HG03521 (cell line): ENCODE measurements around the gene SCYL1.

Experiments
- ATAC-seq: cut with Tn5 transposase; IDR thresholded peaks from one replicate; pipeline ENCODE4 v1.9.1; 2021; ENCODE audit warnings: mild to moderate bottlenecking, moderate library complexity; ENCODE audit not compliant: unreplicated experiment

SCYL1 gene

GRCh38 chr11:65578667-65579066 is 53.8 kb downstream of the SCYL1 start:
- no peak for ATAC-seq

- ATAC-seq: no peak
Observed at GRCh38 chr11:65579291-65579690, 54.4 kb downstream of the SCYL1 start.

- no peak for ATAC-seq
Observed at GRCh38 chr11:65580031-65580692, 55.3 kb downstream of the SCYL1 start.

- ATAC-seq: no peak
Observed at GRCh38 chr11:65580756-65581155, 55.9 kb downstream of the SCYL1 start.

- ATAC-seq: no peak
Observed at GRCh38 chr11:65581928-65582327, 57.0 kb downstream of the SCYL1 start.

- ATAC-seq: no peak
Observed at GRCh38 chr11:65583589-65583988, 58.7 kb downstream of the SCYL1 start.

GRCh38 chr11:65584106-65584505 is 59.2 kb downstream of the SCYL1 start:
- no peak for ATAC-seq

GRCh38 chr11:65584723-65585171 is 59.9 kb downstream of the SCYL1 start:
- ATAC-seq: no peak

GRCh38 chr11:65585396-65586246 is 60.7 kb downstream of the SCYL1 start:
- ATAC-seq: no peak

GRCh38 chr11:65586247-65586630 is 61.4 kb downstream of the SCYL1 start:
- ATAC-seq: no peak

- ATAC-seq: no peak
Observed at GRCh38 chr11:65586676-65587075, 61.8 kb downstream of the SCYL1 start.
